CD4-positive, alpha-beta T cell (primary cell): ENCODE measurements around the gene TBL2. TPM values are rescaled to one million over a fixed set of nuclear protein-coding genes. Genes with fewer than 3 reads are reported as not detected.

Experiments used
- ATAC-seq: fragments of 200-7000 bp; cut with Tn5 transposase; one replicate; pipeline ENCODE4 v1.10.0; 2022; ENCODE audit warnings: mild to moderate bottlenecking; ENCODE audit not compliant: poor library complexity
- CTCF ChIA-PET: fragments of 350-600 bp; sonication (Branson Sonifier 250); formaldehyde crosslinking; loops from one replicate; lab custom pipeline; 2021; ENCODE audit warnings: antibody characterized with exemption, inconsistent platforms; lab: Charles Lee
- POLR2A ChIA-PET: fragments of 350-600 bp; sonication (Branson Sonifier 250); formaldehyde crosslinking; loops from one replicate; lab custom pipeline; 2021; ENCODE audit warnings: antibody characterized with exemption, inconsistent platforms; lab: Charles Lee
- DNase-seq, 14 experiments: peaks; one replicate each; pipeline ENCODE4 v3.0.0-alpha.2; 2013 to 2020; ENCODE audit warnings: mixed read lengths in 2 of 14
- H3K27ac ChIP-seq, 2 donors: one replicate each; pipeline versions ENCODE4 v1.5.1 to v1.7.0; 2013; ENCODE audit warnings: low read length in 2 of 2, low read depth in 1 of 2, mild to moderate bottlenecking in 1 of 2
- H3K27me3 ChIP-seq, 2 experiments: 1 replicate in 1 of 2; 2 replicates in 1 of 2; pipeline versions ENCODE4 v1.6.1 to v1.7.0; 2013; ENCODE audit warnings: low read length in 2 of 2, control low read depth in 1 of 2, mild to moderate bottlenecking in 1 of 2, moderate library complexity in 1 of 2; ENCODE audit not compliant: insufficient read depth in 2 of 2, control insufficient read depth in 1 of 2
- H3K36me3 ChIP-seq: one replicate; pipeline ENCODE4 v1.6.1; 2013; ENCODE audit warnings: low read length, control low read depth; ENCODE audit not compliant: insufficient read depth
- H3K4me1 ChIP-seq: one replicate; pipeline ENCODE4 v1.6.1; 2013; ENCODE audit warnings: low read length, control low read depth; ENCODE audit not compliant: insufficient read depth
- H3K4me3 ChIP-seq: one replicate; pipeline ENCODE4 v1.5.1; 2013; ENCODE audit warnings: mild to moderate bottlenecking, low read length, moderate library complexity
- H3K9me3 ChIP-seq, 2 experiments: 1 replicate in 1 of 2; 2 replicates in 1 of 2; pipeline versions ENCODE4 v1.6.1 to v1.7.0; 2013; ENCODE audit warnings: low read length in 2 of 2, mild to moderate bottlenecking in 2 of 2, control low read depth in 1 of 2, moderate library complexity in 1 of 2; ENCODE audit not compliant: control insufficient read depth in 1 of 2, insufficient read depth in 1 of 2
- H3K27ac Mint-ChIP-seq: one replicate; pipeline ENCODE4 v1.8.0; 2020; ENCODE audit warnings: mixed read lengths
- H3K27me3 Mint-ChIP-seq: one replicate; pipeline ENCODE4 v1.8.0; 2021; ENCODE audit warnings: mixed read lengths
- H3K36me3 Mint-ChIP-seq: one replicate; pipeline ENCODE4 v1.8.0; 2021; ENCODE audit warnings: low read depth, mixed read lengths
- H3K4me1 Mint-ChIP-seq: one replicate; pipeline ENCODE4 v1.8.0; 2021; ENCODE audit warnings: low read depth, mixed read lengths
- H3K4me3 Mint-ChIP-seq: one replicate; pipeline ENCODE4 v1.8.0; 2020; ENCODE audit warnings: mild to moderate bottlenecking, mixed read lengths
- H3K9me3 Mint-ChIP-seq: one replicate; pipeline ENCODE4 v1.8.0; 2020; ENCODE audit warnings: mixed read lengths
- intact Hi-C, 2 experiments: fragments of 100-400 bp; cut with DNase I in 1 of 2; cut with micrococcal nuclease in 1 of 2; formaldehyde crosslinking; loops; one replicate each; pipeline versions ENCODE4 v1.15.1 to v1.9.0; 2023 to 2025; cut with DNase I, micrococcal nuclease
- polyA plus RNA-seq, 2 donors: library from polyadenylated mRNA; unstranded; fragments of 120-200 nt; gene quantifications; one replicate each; pipeline ENCODE4 v1.2.1, GENCODE V29; 2013
- total RNA-seq, 174 experiments: library from RNA in 2 of 174; stranded (reverse) in 2 of 174; gene quantifications; one replicate each; pipeline ENCODE4 v1.2.3 and lab custom pipeline; 2021 to 2026
- TF ChIP-seq, protein P1 (sequence below): fragments of 200-600 bp; IDR thresholded peaks from one replicate; pipeline ENCODE4 v1.8.0; 2022; ENCODE audit warnings: antibody characterized with exemption, mild to moderate bottlenecking

The TBL2 gene, protein sequence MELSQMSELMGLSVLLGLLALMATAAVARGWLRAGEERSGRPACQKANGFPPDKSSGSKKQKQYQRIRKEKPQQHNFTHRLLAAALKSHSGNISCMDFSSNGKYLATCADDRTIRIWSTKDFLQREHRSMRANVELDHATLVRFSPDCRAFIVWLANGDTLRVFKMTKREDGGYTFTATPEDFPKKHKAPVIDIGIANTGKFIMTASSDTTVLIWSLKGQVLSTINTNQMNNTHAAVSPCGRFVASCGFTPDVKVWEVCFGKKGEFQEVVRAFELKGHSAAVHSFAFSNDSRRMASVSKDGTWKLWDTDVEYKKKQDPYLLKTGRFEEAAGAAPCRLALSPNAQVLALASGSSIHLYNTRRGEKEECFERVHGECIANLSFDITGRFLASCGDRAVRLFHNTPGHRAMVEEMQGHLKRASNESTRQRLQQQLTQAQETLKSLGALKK
- total RNA-seq (10 to 100 TPM; 25.2 to 27.2 TPM), total RNA-seq (lab: John Stamatoyannopoulos, UW) (13.5 to 67.0 (median 32.5) reads per million in 172 experiments)
- 11.1 TPM for polyA plus RNA-seq (2013, experiment 1 of 2)
- polyA plus RNA-seq (2013, experiment 2 of 2), result 14.2 TPM

DNA sequence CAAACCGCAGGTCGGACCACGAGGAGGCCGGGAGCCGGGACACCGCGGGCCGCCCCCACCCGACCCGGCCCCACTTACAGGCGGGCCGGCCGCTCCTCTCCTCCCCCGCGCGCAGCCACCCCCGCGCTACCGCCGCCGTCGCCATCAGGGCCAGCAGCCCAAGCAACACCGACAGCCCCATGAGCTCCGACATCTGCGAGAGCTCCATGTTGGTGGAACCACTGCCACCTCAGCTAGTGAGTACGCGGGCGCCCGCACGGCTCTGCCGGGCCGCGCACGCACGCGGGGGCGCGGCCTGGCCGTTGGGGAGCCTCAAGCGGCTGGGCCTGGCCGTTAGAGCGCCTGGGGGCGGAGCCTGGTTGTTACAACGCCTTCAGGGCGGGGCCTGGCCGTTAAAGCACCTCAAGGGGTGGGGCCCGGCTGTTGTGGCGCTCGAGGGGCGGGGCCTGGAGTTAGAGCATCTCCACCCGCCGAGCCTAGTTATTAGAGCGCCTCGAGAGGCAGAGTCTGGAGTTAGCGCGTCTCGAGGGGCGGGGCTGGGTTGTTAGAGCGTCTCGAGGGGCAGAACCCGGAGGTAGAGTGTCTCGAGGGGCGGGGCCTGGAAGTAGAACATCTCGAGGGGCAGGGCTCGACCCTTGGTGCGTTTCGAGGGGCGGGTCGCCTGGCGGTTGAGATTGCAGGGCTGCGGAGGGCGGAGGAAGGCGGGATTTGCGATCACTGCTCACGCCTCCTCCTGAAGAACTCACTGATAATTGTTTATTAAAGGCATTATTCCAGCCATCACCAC lies at the start of gene TBL2:
TBL2 (minus strand) TSS at position 238 of the 787 bp plus-strand sequence; CDS start at position 208, 30 bp downstream.
- no peaks in the 10 kb centered on the region for H3K27me3 ChIP-seq
- H3K36me3 ChIP-seq, result peaks cover 16% of the 10 kb centered on the region
- POLR2A ChIA-PET, result interaction anchor here (0.6 to 2.3 kb wide), 12 partner anchors 9 to 162 kb away, joined by 3 to 38 read pairs (median 5); partner anchors contain the start of genes ABHD11, BAZ1B and BCL7B
- peak within 1 kb of the TSS; percentile 86 for H3K4me3 Mint-ChIP-seq
- DNase-seq (peak; percentile 96 to 99 (median 99)), ATAC-seq (peak; percentile 89)
- H3K27me3 Mint-ChIP-seq, result no peaks in the 10 kb centered on the region
- peaks cover 23% of the 10 kb centered on the region for H3K4me1 Mint-ChIP-seq
- TF ChIP-seq, protein P1, sequence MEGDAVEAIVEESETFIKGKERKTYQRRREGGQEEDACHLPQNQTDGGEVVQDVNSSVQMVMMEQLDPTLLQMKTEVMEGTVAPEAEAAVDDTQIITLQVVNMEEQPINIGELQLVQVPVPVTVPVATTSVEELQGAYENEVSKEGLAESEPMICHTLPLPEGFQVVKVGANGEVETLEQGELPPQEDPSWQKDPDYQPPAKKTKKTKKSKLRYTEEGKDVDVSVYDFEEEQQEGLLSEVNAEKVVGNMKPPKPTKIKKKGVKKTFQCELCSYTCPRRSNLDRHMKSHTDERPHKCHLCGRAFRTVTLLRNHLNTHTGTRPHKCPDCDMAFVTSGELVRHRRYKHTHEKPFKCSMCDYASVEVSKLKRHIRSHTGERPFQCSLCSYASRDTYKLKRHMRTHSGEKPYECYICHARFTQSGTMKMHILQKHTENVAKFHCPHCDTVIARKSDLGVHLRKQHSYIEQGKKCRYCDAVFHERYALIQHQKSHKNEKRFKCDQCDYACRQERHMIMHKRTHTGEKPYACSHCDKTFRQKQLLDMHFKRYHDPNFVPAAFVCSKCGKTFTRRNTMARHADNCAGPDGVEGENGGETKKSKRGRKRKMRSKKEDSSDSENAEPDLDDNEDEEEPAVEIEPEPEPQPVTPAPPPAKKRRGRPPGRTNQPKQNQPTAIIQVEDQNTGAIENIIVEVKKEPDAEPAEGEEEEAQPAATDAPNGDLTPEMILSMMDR, result no peak
- H3K27ac ChIP-seq, result peak within 1 kb of the TSS; percentile 78 to 88
- H3K36me3 Mint-ChIP-seq, result peaks cover 19% of the 10 kb centered on the region
- peak within 1 kb of the TSS; percentile 89 for H3K27ac Mint-ChIP-seq
- H3K9me3 ChIP-seq, result no peaks in the 10 kb centered on the region
- no peaks in the 10 kb centered on the region for H3K9me3 Mint-ChIP-seq
- H3K4me3 ChIP-seq, result peak within 1 kb of the TSS; percentile 63
- intact Hi-C loops, result loop anchor here (1.0 to 2.0 kb wide), 3 partner anchors 21 to 104 kb away; partner anchors contain the start of genes BAZ1B (in 2 of the 2), BCL7B (in 2 of the 2), BUD23 (in 1 of the 2) and DNAJC30 (in 1 of the 2)
- CTCF ChIA-PET, result interaction anchor here (1.2 to 1.5 kb wide), 3 partner anchors 9 to 156 kb away, joined by 3 to 5 read pairs (median 3); no protein-coding TSS in a partner anchor
- peaks cover 35% of the 10 kb centered on the region for H3K4me1 ChIP-seq

DNA sequence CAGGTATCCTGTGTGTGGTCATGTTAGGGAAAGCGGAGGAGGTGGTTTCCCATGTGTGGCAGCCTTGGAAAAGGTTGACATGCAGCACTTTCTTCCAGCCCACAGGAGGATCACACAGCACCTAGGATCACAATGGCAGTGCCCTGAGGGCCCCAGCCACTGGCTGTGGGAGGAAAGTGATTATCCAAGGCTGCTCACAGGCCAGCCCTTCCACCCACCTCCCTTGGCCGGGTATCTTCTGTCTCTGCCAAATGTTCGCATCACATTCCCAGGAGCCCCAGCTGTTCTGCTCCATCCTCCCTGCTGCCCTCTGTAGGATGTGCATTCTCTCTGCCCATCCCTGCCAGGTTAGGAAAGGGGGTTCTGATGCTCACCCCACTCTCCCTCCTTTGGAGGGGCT lies 48.4 kb upstream of the TBL2 start:
- POLR2A ChIA-PET, result no interaction called here
- CTCF ChIA-PET, result interaction anchor here (1.4 kb wide), 1 partner anchor 20 kb away, joined by 4 read pairs; no protein-coding TSS in a partner anchor
- no peak for ATAC-seq

More for the DNA sequence above, 48.4 kb upstream of the TBL2 start:
- no peaks in the 10 kb centered on the region for H3K36me3 Mint-ChIP-seq
- H3K27ac Mint-ChIP-seq, result no peak overlapping the region
- intact Hi-C loops, result no loop called here
- H3K9me3 Mint-ChIP-seq, result no peaks in the 10 kb centered on the region
- no peak for DNase-seq
- Histone ChIP-seq H3K36me3 (no peaks in the 10 kb centered on the region), H3K4me3 (no peak overlapping the region), H3K9me3 (peaks cover 0 to 13% of the 10 kb centered on the region in 2 experiments), H3K4me1 (peaks cover 16% of the 10 kb centered on the region), H3K27ac (no peak overlapping the region), H3K27me3 (peaks cover 42 to 50% of the 10 kb centered on the region in 2 experiments)
- TF ChIP-seq, protein P1, result no peak
- H3K4me3 Mint-ChIP-seq, result no peak overlapping the region
- H3K4me1 Mint-ChIP-seq, result peaks cover 13% of the 10 kb centered on the region
- peaks cover 76% of the 10 kb centered on the region for H3K27me3 Mint-ChIP-seq
